PC-3 (cell line): ENCODE measurements around the gene TTC32. TPM values are rescaled to one million over a fixed set of nuclear protein-coding genes. Genes with fewer than 3 reads are reported as not detected.

Source experiments
- ATAC-seq: fragments of 200-7000 bp; cut with Tn5 transposase; 2 replicates; pipeline ENCODE4 v1.9.1; 2020; ENCODE audit warnings: mild to moderate bottlenecking, moderate library complexity
- BruUV-seq: library from RNA; stranded (reverse); fragments of 400-500 nt; replicated peaks from 2 replicates; lab custom pipeline; 2021; lab: Mats Ljungman, UMichigan
- CTCF ChIA-PET: fragments of 300-600 bp; sonication (Branson Sonifier 250); formaldehyde crosslinking; loops from one replicate; lab custom pipeline; 2022; ENCODE audit warnings: antibody characterized with exemption; lab: Charles Lee
- POLR2A ChIA-PET: fragments of 300-600 bp; sonication (Branson Sonifier 250); formaldehyde crosslinking; loops from one replicate; lab custom pipeline; 2022; ENCODE audit warnings: antibody characterized with exemption; ENCODE audit not compliant: unreplicated experiment; lab: Charles Lee
- DNase-seq: peaks from one replicate; pipeline ENCODE4 v3.0.0-alpha.2; 2015
- H2AFZ ChIP-seq: fragments of 300-600 bp; sonication (generic); 2 replicates; pipeline ENCODE4 v1.6.0; 2016; ENCODE audit warnings: antibody characterized with exemption, low read length
- H3F3A ChIP-seq: fragments of 300-600 bp; sonication (generic); one replicate; pipeline ENCODE4 v1.6.0; 2017; ENCODE audit warnings: antibody characterized with exemption, low read length, control low read depth, mild to moderate bottlenecking; ENCODE audit not compliant: unreplicated experiment
- H3K27ac ChIP-seq: fragments of 300-600 bp; sonication (generic); 2 replicates; pipeline ENCODE4 v1.5.1; 2016; ENCODE audit warnings: mild to moderate bottlenecking, low read length
- H3K27me3 ChIP-seq: fragments of 300-600 bp; sonication (generic); 2 replicates; pipeline ENCODE4 v1.6.1; 2016; ENCODE audit warnings: low read length, mixed read lengths
- H3K36me3 ChIP-seq: fragments of 300-600 bp; sonication (generic); 2 replicates; pipeline ENCODE4 v1.6.1; 2016; ENCODE audit warnings: low read depth, mixed run types, low read length, mixed read lengths
- H3K4me1 ChIP-seq: fragments of 300-600 bp; sonication (generic); 2 replicates; pipeline ENCODE4 v1.5.1; 2016; ENCODE audit warnings: low read length; ENCODE audit not compliant: insufficient read depth
- H3K4me2 ChIP-seq: fragments of 300-600 bp; sonication (generic); 2 replicates; pipeline ENCODE4 v1.6.0; 2016; ENCODE audit warnings: low read length
- H3K4me3 ChIP-seq: fragments of 300-600 bp; sonication (generic); 2 replicates; pipeline ENCODE4 v1.5.1; 2016; ENCODE audit warnings: mild to moderate bottlenecking, low read length, mixed read lengths
- H3K79me2 ChIP-seq: fragments of 300-600 bp; sonication (generic); 2 replicates; pipeline ENCODE4 v1.6.1; 2017; ENCODE audit warnings: low read length, mixed read lengths
- H3K9ac ChIP-seq: fragments of 300-600 bp; sonication (generic); 2 replicates; pipeline ENCODE4 v1.6.0; 2016; ENCODE audit warnings: mild to moderate bottlenecking, low read length
- H3K9me2 ChIP-seq: fragments of 300-600 bp; sonication (generic); replicated peaks from 2 replicates; pipeline ENCODE4 v1.6.1; 2016; ENCODE audit warnings: mixed run types, low read length, mixed read lengths
- H3K9me3 ChIP-seq: fragments of 300-600 bp; sonication (generic); 2 replicates; pipeline ENCODE4 v1.6.1; 2016; ENCODE audit warnings: low read length, mixed read lengths
- H4K20me1 ChIP-seq: fragments of 300-600 bp; sonication (generic); 2 replicates; pipeline ENCODE4 v1.6.1; 2016; ENCODE audit warnings: low read length, mixed read lengths
- EZH2 ChIP-seq: fragments of 300-600 bp; sonication (generic); IDR thresholded peaks from one replicate; pipeline ENCODE4 v1.6.1; 2017; ENCODE audit warnings: antibody characterized with exemption, mild to moderate bottlenecking, low read length; ENCODE audit not compliant: unreplicated experiment
- EZH2phosphoT487 ChIP-seq: fragments of 300-600 bp; sonication (generic); IDR thresholded peaks from 2 replicates; pipeline ENCODE4 v1.6.1; 2018; ENCODE audit warnings: mild to moderate bottlenecking, antibody characterized with exemption, low read length, borderline replicate concordance
- intact Hi-C: fragments of 100-400 bp; cut with micrococcal nuclease; formaldehyde crosslinking; loops from 2 replicates; pipeline ENCODE4 v1.9.0; 2023
- total RNA-seq: library from RNA; depleted of rRNA; stranded (reverse); fragments of >200 nt; gene quantifications from 2 replicates; pipeline ENCODE4 v1.2.3, GENCODE V29; 2014
- TF ChIP-seq, protein P1 (sequence below): fragments of 300-600 bp; sonication (generic); conservative IDR thresholded peaks from 2 replicates; pipeline ENCODE4 v1.5.1; 2017; ENCODE audit warnings: antibody characterized with exemption, low read depth, mild to moderate bottlenecking, low read length

Gene TTC32
- total RNA-seq, 1 experiment from 2014 or later = 10.0 TPM

DNA sequence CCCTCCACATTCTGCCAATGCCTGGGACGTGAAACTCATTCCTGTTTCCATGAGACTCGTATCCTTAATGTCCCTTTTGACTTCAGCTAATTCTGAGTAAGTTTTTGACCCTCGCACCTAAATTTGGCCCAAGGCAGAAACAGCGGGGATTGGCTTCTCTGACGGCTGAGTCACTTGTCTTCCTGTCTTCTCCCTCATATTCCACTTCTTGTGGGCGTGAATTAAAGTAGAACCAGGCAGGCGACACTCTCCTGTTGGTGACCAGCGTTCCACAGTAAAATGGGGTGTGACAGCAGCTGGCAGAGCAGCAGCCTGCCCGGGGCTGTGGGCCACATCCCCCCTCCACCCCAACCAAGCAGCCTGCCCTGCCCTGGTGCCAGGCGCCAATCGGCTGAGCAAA lies 15.5 kb downstream of the TTC32 start:
- ChIA-PET POLR2A (no interaction called here), CTCF (no interaction called here)
- Histone ChIP-seq H2AFZ (no peak overlapping the region), H3K9ac (no peak overlapping the region), H3K27me3 (no peaks in the 10 kb centered on the region), H3K9me3 (no peaks in the 10 kb centered on the region), H3K4me2 (no peak overlapping the region), H4K20me1 (no peaks in the 10 kb centered on the region), H3K79me2 (no peaks in the 10 kb centered on the region), H3K4me1 (no peaks in the 10 kb centered on the region), H3K36me3 (no peaks in the 10 kb centered on the region), H3F3A (no peaks in the 10 kb centered on the region), H3K9me2 (no peaks in the 10 kb centered on the region), H3K4me3 (no peak overlapping the region), H3K27ac (no peak overlapping the region)
- no peak for ATAC-seq
- no peak for DNase-seq
- TF ChIP-seq EZH2phosphoT487 (no peak), EZH2 (no peak)
- TF ChIP-seq, protein P1, sequence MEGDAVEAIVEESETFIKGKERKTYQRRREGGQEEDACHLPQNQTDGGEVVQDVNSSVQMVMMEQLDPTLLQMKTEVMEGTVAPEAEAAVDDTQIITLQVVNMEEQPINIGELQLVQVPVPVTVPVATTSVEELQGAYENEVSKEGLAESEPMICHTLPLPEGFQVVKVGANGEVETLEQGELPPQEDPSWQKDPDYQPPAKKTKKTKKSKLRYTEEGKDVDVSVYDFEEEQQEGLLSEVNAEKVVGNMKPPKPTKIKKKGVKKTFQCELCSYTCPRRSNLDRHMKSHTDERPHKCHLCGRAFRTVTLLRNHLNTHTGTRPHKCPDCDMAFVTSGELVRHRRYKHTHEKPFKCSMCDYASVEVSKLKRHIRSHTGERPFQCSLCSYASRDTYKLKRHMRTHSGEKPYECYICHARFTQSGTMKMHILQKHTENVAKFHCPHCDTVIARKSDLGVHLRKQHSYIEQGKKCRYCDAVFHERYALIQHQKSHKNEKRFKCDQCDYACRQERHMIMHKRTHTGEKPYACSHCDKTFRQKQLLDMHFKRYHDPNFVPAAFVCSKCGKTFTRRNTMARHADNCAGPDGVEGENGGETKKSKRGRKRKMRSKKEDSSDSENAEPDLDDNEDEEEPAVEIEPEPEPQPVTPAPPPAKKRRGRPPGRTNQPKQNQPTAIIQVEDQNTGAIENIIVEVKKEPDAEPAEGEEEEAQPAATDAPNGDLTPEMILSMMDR = no peak
- BruUV-seq = no TSS peak
- intact Hi-C loops = no loop called here

DNA sequence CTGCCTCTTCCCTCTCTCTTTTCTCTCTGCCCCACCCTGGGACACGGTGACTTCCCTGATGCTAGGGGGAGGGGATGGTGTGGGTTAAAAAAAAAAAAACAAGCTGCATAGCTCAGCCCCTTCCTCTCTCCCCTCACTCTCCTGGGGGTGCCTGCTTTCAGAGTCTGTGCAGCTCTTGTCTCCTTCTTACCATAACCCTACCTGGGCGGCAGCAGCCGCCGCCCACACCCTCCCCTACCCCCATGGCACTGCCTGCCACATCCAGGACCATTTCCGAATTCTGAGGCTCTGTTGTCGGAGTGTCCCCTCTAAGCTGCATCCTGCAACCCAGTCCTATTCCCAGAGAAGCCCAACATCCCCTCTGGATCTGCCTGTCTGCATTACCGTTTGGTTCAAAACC lies 16.0 kb downstream of the TTC32 start:
- ChIA-PET POLR2A (no interaction called here), CTCF (no interaction called here)
- intact Hi-C loops = no loop called here
- Histone ChIP-seq H3K36me3 (no peaks in the 10 kb centered on the region), H3K79me2 (no peaks in the 10 kb centered on the region), H3K9me2 (no peaks in the 10 kb centered on the region), H4K20me1 (no peaks in the 10 kb centered on the region), H3K4me3 (no peak overlapping the region), H3K27me3 (no peaks in the 10 kb centered on the region), H3K4me1 (no peaks in the 10 kb centered on the region), H3K9ac (no peak overlapping the region), H3K9me3 (no peaks in the 10 kb centered on the region), H3K27ac (no peak overlapping the region), H3K4me2 (no peak overlapping the region), H2AFZ (no peak overlapping the region), H3F3A (no peaks in the 10 kb centered on the region)
- BruUV-seq = no TSS peak
- ATAC-seq (no peak), DNase-seq (no peak)
- no peak for TF ChIP-seq EZH2phosphoT487
- no peak for TF ChIP-seq EZH2

GRCh38 chr2:19883971-19884720 lies 17.6 kb downstream of the TTC32 start:
- H3K79me2 ChIP-seq = no peaks in the 10 kb centered on the region
- H3K4me3 ChIP-seq = no peak overlapping the region
- ChIA-PET CTCF (no interaction called here), POLR2A (no interaction called here)
- no peak overlapping the region for H3K27ac ChIP-seq
- no peaks in the 10 kb centered on the region for H3K4me1 ChIP-seq
- H3K36me3 ChIP-seq = no peaks in the 10 kb centered on the region
- H3F3A ChIP-seq = no peaks in the 10 kb centered on the region
- no peak overlapping the region for H3K9ac ChIP-seq
- intact Hi-C loops = no loop called here
- H3K27me3 ChIP-seq = no peaks in the 10 kb centered on the region
- H3K4me2 ChIP-seq = no peak overlapping the region
- no peaks in the 10 kb centered on the region for H3K9me3 ChIP-seq
- no TSS peak for BruUV-seq
- H2AFZ ChIP-seq = no peak overlapping the region
- ATAC-seq (no peak), DNase-seq (no peak)
- no peaks in the 10 kb centered on the region for H4K20me1 ChIP-seq
- H3K9me2 ChIP-seq = no peaks in the 10 kb centered on the region
- TF ChIP-seq EZH2 = no peak

GRCh38 chr2:19883486-19883885 lies 18.3 kb downstream of the TTC32 start:
- ATAC-seq = no peak
- H3K36me3 ChIP-seq = no peaks in the 10 kb centered on the region

More at GRCh38 chr2:19883486-19883885, 18.3 kb downstream of the TTC32 start:
- Histone ChIP-seq H3K4me2 (no peak overlapping the region), H4K20me1 (no peaks in the 10 kb centered on the region), H3K27ac (no peak overlapping the region), H3K79me2 (no peaks in the 10 kb centered on the region), H3K9me3 (no peaks in the 10 kb centered on the region), H3K27me3 (no peaks in the 10 kb centered on the region), H3F3A (no peaks in the 10 kb centered on the region), H3K9ac (no peak overlapping the region), H3K4me3 (no peak overlapping the region), H3K4me1 (no peaks in the 10 kb centered on the region), H2AFZ (no peak overlapping the region), H3K9me2 (no peaks in the 10 kb centered on the region)
- CTCF ChIA-PET = no interaction called here
- intact Hi-C loops = no loop called here
- TF ChIP-seq, protein P1 = no peak
- TF ChIP-seq EZH2 (no peak), EZH2phosphoT487 (no peak)
- BruUV-seq = no TSS peak
- POLR2A ChIA-PET = no interaction called here
- no peak for DNase-seq
